Endodermal cell (in vitro differentiated cells): ENCODE results near the gene PES1. TPM values are rescaled to one million over a fixed set of nuclear protein-coding genes. Genes with fewer than 3 reads are reported as not detected.

Source experiments
- DNase-seq: peaks from one replicate; pipeline ENCODE4 v3.0.0-alpha.2; 2017
- H3K27ac ChIP-seq: 2 replicates; pipeline ENCODE4 v1.5.1; 2013; ENCODE audit warnings: mild to moderate bottlenecking, low read depth, low read length, moderate library complexity
- H3K27me3 ChIP-seq: 2 replicates; pipeline ENCODE4 v1.6.1; 2013; ENCODE audit warnings: mild to moderate bottlenecking, low read length, moderate library complexity; ENCODE audit not compliant: insufficient read depth, control insufficient read depth, poor library complexity, severe bottlenecking
- H3K36me3 ChIP-seq: 2 replicates; pipeline ENCODE4 v1.7.0; 2013; ENCODE audit warnings: mild to moderate bottlenecking, low read length, moderate library complexity; ENCODE audit not compliant: control insufficient read depth, insufficient read depth
- H3K4me1 ChIP-seq: one replicate; pipeline ENCODE4 v1.7.0; 2013; ENCODE audit warnings: low read length; ENCODE audit not compliant: control insufficient read depth, insufficient read depth
- H3K4me3 ChIP-seq: 2 replicates; pipeline ENCODE4 v1.5.1; 2013; ENCODE audit warnings: mild to moderate bottlenecking, low read length, moderate library complexity
- H3K9ac ChIP-seq: 2 replicates; pipeline ENCODE4 v1.6.1; 2013; ENCODE audit warnings: mild to moderate bottlenecking, low read length, moderate library complexity; ENCODE audit not compliant: poor library complexity, severe bottlenecking; ENCODE audit errors: extremely low read depth
- H3K9me3 ChIP-seq: 2 replicates; pipeline ENCODE4 v1.6.1; 2013; ENCODE audit warnings: mild to moderate bottlenecking, low read length, moderate library complexity; ENCODE audit not compliant: control insufficient read depth
- H3K27ac Mint-ChIP-seq: 2 replicates; pipeline ENCODE4 v1.8.0; 2020; ENCODE audit warnings: mixed read lengths
- H3K27me3 Mint-ChIP-seq: 2 replicates; pipeline ENCODE4 v1.8.0; 2021; ENCODE audit warnings: mild to moderate bottlenecking, mixed read lengths; ENCODE audit not compliant: insufficient read depth
- H3K36me3 Mint-ChIP-seq: 2 replicates; pipeline ENCODE4 v1.8.0; 2020; ENCODE audit warnings: low read depth, mixed read lengths
- H3K4me1 Mint-ChIP-seq: 2 replicates; pipeline ENCODE4 v1.8.0; 2020; ENCODE audit warnings: mixed read lengths
- H3K4me3 Mint-ChIP-seq: 2 replicates; pipeline ENCODE4 v1.8.0; 2020; ENCODE audit warnings: mild to moderate bottlenecking, moderate library complexity, mixed read lengths
- H3K9me3 Mint-ChIP-seq: 2 replicates; pipeline ENCODE4 v1.8.0; 2020; ENCODE audit warnings: mild to moderate bottlenecking, mixed read lengths
- CTCF ChIP-seq: fragments of 200-600 bp; sonication (generic); conservative IDR thresholded peaks from 2 replicates; pipeline ENCODE4 v1.5.0; 2021; ENCODE audit warnings: antibody characterized with exemption, mild to moderate bottlenecking
- WGBS, 2 experiments: methylation state at CpG; one replicate each; pipeline versions ENCODE4 v1.1.5 to v1.1.7; 2013; ENCODE audit warnings: missing lambda C conversion rate in 2 of 2, mixed read lengths in 1 of 2; ENCODE audit not compliant: insufficient coverage in 1 of 2, insufficient read length in 1 of 2; 5-methylcytosine and 5-hydroxymethylcytosine counted together
- total RNA-seq, 2 donors: library from RNA; stranded (reverse); fragmentation: NEBNext Ultra II Directional in 1 of 2; extraction: Animal tissue kit (Norgen Biotek cat#: 25700) in 1 of 2; gene quantifications; 2 replicates in 1 of 2; 3 replicates in 1 of 2; pipeline ENCODE4 v1.2.1, GENCODE V29; 2021

PES1 gene
- total RNA-seq, 2 donors from 2014 or later, result 78.7 to 90.2 TPM

DNA sequence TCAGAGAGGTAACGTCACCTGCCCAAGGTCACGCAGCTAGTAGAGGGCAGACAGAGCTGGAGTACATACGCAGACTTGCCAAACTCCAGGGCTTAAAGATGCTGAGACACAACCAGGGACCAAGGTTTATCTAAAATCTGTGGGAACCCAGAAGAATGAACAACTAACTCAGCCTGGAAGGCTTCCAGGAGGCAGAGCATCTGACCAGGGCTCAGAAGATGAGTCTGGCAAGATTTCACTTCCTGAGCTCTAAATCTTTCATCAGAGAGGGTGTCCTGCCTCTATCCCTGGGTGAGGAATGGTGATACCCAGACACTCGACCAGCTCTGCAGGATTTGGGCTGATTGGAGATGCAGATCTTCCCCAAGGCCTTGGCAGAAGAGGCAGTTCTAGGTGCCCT lies 26.4 kb downstream of the PES1 start:
- DNase-seq, result no peak
- H3K27ac ChIP-seq, result no peak overlapping the region
- no peak overlapping the region for H3K4me3 ChIP-seq
- H3K27me3 ChIP-seq, result no peaks in the 10 kb centered on the region
- 85 to 86% methylated on average over 4 of the region's 4 CpGs for WGBS, 2 experiments
- H3K27me3 Mint-ChIP-seq, result no peaks in the 10 kb centered on the region
- no peak overlapping the region for H3K9ac ChIP-seq
- peaks cover 5% of the 10 kb centered on the region for H3K36me3 Mint-ChIP-seq
- TF ChIP-seq CTCF, result no peak
- no peaks in the 10 kb centered on the region for H3K9me3 ChIP-seq
- H3K4me3 Mint-ChIP-seq, result no peak overlapping the region
- no peaks in the 10 kb centered on the region for H3K9me3 Mint-ChIP-seq
- no peaks in the 10 kb centered on the region for H3K4me1 ChIP-seq
- no peak overlapping the region for H3K27ac Mint-ChIP-seq
- peaks cover 14% of the 10 kb centered on the region for H3K4me1 Mint-ChIP-seq
- no peaks in the 10 kb centered on the region for H3K36me3 ChIP-seq

- TF ChIP-seq CTCF, result no peak
- no peak overlapping the region for H3K4me3 Mint-ChIP-seq
- Histone ChIP-seq H3K4me3 (no peak overlapping the region), H3K9ac (no peak overlapping the region), H3K27ac (no peak overlapping the region), H3K9me3 (no peaks in the 10 kb centered on the region), H3K27me3 (no peaks in the 10 kb centered on the region), H3K36me3 (no peaks in the 10 kb centered on the region), H3K4me1 (no peaks in the 10 kb centered on the region)
- H3K4me1 Mint-ChIP-seq, result peaks cover 19% of the 10 kb centered on the region
- H3K27ac Mint-ChIP-seq, result no peak overlapping the region
- H3K27me3 Mint-ChIP-seq, result no peaks in the 10 kb centered on the region
- 52 to 60% methylated on average over 2 to 3 of the region's 3 CpGs for WGBS, 2 experiments
- no peaks in the 10 kb centered on the region for H3K9me3 Mint-ChIP-seq
- peak; percentile 65 for DNase-seq
- H3K36me3 Mint-ChIP-seq, result peaks cover 5% of the 10 kb centered on the region
Observed at GRCh38 chr22:30564761-30565119, 27.0 kb downstream of the PES1 start.

- H3K9me3 Mint-ChIP-seq, result no peaks in the 10 kb centered on the region
- Histone ChIP-seq H3K36me3 (no peaks in the 10 kb centered on the region), H3K9ac (no peak overlapping the region), H3K4me3 (no peak overlapping the region), H3K27me3 (no peaks in the 10 kb centered on the region), H3K9me3 (no peaks in the 10 kb centered on the region), H3K4me1 (no peaks in the 10 kb centered on the region), H3K27ac (no peak overlapping the region)
- H3K4me1 Mint-ChIP-seq, result peaks cover 22% of the 10 kb centered on the region
- no peak for DNase-seq
- no peak for TF ChIP-seq CTCF
- 92 to 96% methylated on average over 4 to 8 of the region's 8 CpGs for WGBS, 2 experiments
- H3K36me3 Mint-ChIP-seq, result peaks cover 5% of the 10 kb centered on the region
- no peaks in the 10 kb centered on the region for H3K27me3 Mint-ChIP-seq
- H3K4me3 Mint-ChIP-seq, result no peak overlapping the region
- no peak overlapping the region for H3K27ac Mint-ChIP-seq
Observed at GRCh38 chr22:30564045-30564760, 27.5 kb downstream of the PES1 start.
